NCI-H2196 (cell line): ENCODE measurements around the gene TMEM92.

Source experiments
- DNase-seq: peaks from one replicate; lab custom pipeline; 2025; ENCODE audit not compliant: unreplicated experiment; lab: John Stamatoyannopoulos, UW

TMEM92 gene

GRCh38 chr17:50322271-50322670, 48.0 kb downstream of the TMEM92 start:
- no peak for DNase-seq

- DNase-seq: no peak
Observed at GRCh38 chr17:50323060-50323459, 48.8 kb downstream of the TMEM92 start.

GRCh38 chr17:50325906-50326305, 51.6 kb downstream of the TMEM92 start:
- DNase-seq: no peak

GRCh38 chr17:50326831-50327364, 52.6 kb downstream of the TMEM92 start:
- no peak for DNase-seq

- no peak for DNase-seq
Observed at GRCh38 chr17:50328363-50329325, 54.4 kb downstream of the TMEM92 start.

- no peak for DNase-seq
Observed at GRCh38 chr17:50329716-50330115, 55.5 kb downstream of the TMEM92 start.

GRCh38 chr17:50330151-50330775, 56.0 kb downstream of the TMEM92 start:
- no peak for DNase-seq
